Stomach (tissue), 9 donors: ENCODE results near the gene C19orf25. TPM values are rescaled to one million over a fixed set of nuclear protein-coding genes. Genes with fewer than 3 reads are reported as not detected.
A peak's percentile ranks its signal among the peaks of the same experiment; 100 is the strongest.

ENCODE experiments used
- DNase-seq, 2 donors: peaks; one replicate each; pipeline versions ENCODE4 v3.0.0 to v3.0.0-alpha.2; 2013 to 2019
- H3K27ac ChIP-seq, 5 donors: fragments of 200-600 bp in 4 of 5; sonication (generic) in 4 of 5; one replicate each; pipeline ENCODE4 v1.5.1; 2013 to 2019; ENCODE audit warnings: mild to moderate bottlenecking in 1 of 5, moderate library complexity in 1 of 5
- H3K27me3 ChIP-seq, 3 donors: fragments of 200-600 bp; sonication (generic); one replicate each; pipeline ENCODE4 v1.5.1; 2017 to 2019; ENCODE audit warnings: mixed run types in 1 of 3
- H3K36me3 ChIP-seq, 4 donors: fragments of 200-600 bp; sonication (generic); 1 replicate in 3 of 4; 2 replicates in 1 of 4; pipeline ENCODE4 v1.5.1; 2016 to 2019
- H3K4me1 ChIP-seq, 4 donors: fragments of 200-600 bp; sonication (generic); one replicate each; pipeline ENCODE4 v1.5.1; 2016 to 2019
- H3K4me3 ChIP-seq, 4 donors: fragments of 200-600 bp; sonication (generic) in 3 of 4; one replicate each; pipeline ENCODE4 v1.5.1; 2016 to 2019; ENCODE audit warnings: mild to moderate bottlenecking in 1 of 4
- H3K9me3 ChIP-seq, 4 donors: fragments of 200-600 bp; sonication (generic); one replicate each; pipeline ENCODE4 v1.5.1; 2016 to 2019
- EP300 ChIP-seq: sonication (generic); formaldehyde crosslinking; IDR thresholded peaks from one replicate; pipeline ENCODE4 v1.6.1; 2017; ENCODE audit warnings: antibody characterized with exemption
- POLR2A ChIP-seq, 4 donors: fragments of 450-650 bp; IDR thresholded peaks; one replicate each; pipeline ENCODE4 v1.6.1; 2016; ENCODE audit warnings: antibody characterized with exemption in 4 of 4, control low read depth in 2 of 4, mild to moderate bottlenecking in 1 of 4, moderate library complexity in 1 of 4
- POLR2AphosphoS5 ChIP-seq, 3 donors: sonication (generic); formaldehyde crosslinking; IDR thresholded peaks; one replicate each; pipeline ENCODE4 v1.6.1; 2016; ENCODE audit warnings: antibody characterized with exemption in 3 of 3
- WGBS, 5 donors: extraction: QIAGEN DNeasy Blood & Tissue Kit in 3 of 5; methylation state at CpG; one replicate each; pipeline versions ENCODE4 v1.1.5 to v1.1.7; 2013 to 2018; 5-methylcytosine and 5-hydroxymethylcytosine counted together
- intact Hi-C: fragments of 100-400 bp; cut with DNase I; formaldehyde crosslinking; loops from one replicate; pipeline ENCODE4 v1.15.1; 2023; ENCODE audit warnings: low total_unique reads
- polyA plus RNA-seq, 3 donors: library from polyadenylated mRNA; stranded (reverse); fragments of 200-250 nt; gene quantifications; one replicate each; pipeline ENCODE4 v1.2.3, GENCODE V29; 2013
- total RNA-seq, 5 donors: library from RNA; depleted of rRNA; stranded (reverse); fragments of >200 nt; gene quantifications; one replicate each; pipeline versions ENCODE4 v1.1.0 to v1.2.3, GENCODE V29; 2014 to 2016
- TF ChIP-seq, protein P1 (sequence below), 7 experiments: fragments of 450-650 bp in 4 of 7; fragments of 200-600 bp in 3 of 7; sonication (generic) in 3 of 7; IDR thresholded peaks; one replicate each; pipeline ENCODE4 v1.5.1; 2016 to 2019; ENCODE audit warnings: antibody characterized with exemption in 7 of 7, control low read depth in 2 of 7, mild to moderate bottlenecking in 1 of 7
- donor health status: healthy with polysubstance abuse.
- donor health status: Bipolar disorder and iron deficiency.
- donor health status: healthy.

C19orf25 gene
- total and polyA plus RNA-seq, 8 donors, result 5.4 to 84.3 (median 29.1) TPM

DNA sequence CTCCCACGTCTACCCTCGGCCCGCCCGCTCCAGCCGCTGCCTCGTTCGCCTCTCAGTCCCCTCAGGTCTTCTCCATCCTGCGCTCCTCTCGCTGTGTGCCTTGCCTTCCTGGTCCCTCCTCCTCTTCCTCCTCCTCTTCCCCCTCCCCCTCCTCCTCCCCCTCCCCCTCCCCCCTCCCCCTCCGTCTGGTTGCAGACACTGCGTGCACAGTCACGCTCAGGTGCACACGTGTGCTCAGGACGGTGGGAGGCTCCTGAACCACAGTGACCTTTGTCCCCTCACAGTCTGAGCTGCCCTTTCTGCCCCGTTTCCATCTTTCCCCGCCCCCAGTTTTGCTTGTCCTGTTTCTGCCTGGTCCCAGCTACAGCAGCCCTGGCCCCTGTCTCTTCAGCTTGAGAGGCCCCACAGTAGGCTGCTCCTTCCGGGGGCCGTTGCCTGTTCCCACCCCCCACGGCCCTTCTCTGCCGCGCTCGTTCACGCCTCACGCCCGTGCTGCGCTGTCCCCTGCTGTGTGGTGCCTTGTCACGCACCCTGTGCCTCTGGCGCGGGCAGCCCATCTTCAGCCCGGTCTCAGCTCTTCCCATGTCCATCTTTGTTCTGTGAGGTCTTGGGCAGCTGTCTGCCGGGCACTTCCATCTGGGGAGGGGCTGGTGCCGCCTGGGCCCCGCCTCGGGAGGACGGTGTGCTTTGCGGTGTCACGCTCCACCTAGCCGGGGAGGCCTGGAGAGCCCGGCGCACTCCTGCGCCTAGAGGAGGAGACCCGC lies 54.6 kb downstream of the C19orf25 start:
- no peaks in the 10 kb centered on the region for H3K9me3 ChIP-seq
- H3K36me3 ChIP-seq, result peaks cover 66 to 99% (median 97%) of the 10 kb centered on the region in 4 donors
- TF ChIP-seq, protein P1, sequence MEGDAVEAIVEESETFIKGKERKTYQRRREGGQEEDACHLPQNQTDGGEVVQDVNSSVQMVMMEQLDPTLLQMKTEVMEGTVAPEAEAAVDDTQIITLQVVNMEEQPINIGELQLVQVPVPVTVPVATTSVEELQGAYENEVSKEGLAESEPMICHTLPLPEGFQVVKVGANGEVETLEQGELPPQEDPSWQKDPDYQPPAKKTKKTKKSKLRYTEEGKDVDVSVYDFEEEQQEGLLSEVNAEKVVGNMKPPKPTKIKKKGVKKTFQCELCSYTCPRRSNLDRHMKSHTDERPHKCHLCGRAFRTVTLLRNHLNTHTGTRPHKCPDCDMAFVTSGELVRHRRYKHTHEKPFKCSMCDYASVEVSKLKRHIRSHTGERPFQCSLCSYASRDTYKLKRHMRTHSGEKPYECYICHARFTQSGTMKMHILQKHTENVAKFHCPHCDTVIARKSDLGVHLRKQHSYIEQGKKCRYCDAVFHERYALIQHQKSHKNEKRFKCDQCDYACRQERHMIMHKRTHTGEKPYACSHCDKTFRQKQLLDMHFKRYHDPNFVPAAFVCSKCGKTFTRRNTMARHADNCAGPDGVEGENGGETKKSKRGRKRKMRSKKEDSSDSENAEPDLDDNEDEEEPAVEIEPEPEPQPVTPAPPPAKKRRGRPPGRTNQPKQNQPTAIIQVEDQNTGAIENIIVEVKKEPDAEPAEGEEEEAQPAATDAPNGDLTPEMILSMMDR (IDR thresholded peaks at IDR 0.05), result no peak
- WGBS, 5 donors, result 73 to 87% (median 83%) methylated on average over 36 to 42 of the region's 42 CpGs
- no peak overlapping the region for H3K4me3 ChIP-seq
- peaks cover 3 to 18% (median 6%) of the 10 kb centered on the region in 4 donors for H3K4me1 ChIP-seq
- peak in 1 of 2 donors; percentile 65 for DNase-seq
- H3K27ac ChIP-seq, result no peak overlapping the region
- intact Hi-C loops, result no loop called here
- no peaks in the 10 kb centered on the region for H3K27me3 ChIP-seq

DNA sequence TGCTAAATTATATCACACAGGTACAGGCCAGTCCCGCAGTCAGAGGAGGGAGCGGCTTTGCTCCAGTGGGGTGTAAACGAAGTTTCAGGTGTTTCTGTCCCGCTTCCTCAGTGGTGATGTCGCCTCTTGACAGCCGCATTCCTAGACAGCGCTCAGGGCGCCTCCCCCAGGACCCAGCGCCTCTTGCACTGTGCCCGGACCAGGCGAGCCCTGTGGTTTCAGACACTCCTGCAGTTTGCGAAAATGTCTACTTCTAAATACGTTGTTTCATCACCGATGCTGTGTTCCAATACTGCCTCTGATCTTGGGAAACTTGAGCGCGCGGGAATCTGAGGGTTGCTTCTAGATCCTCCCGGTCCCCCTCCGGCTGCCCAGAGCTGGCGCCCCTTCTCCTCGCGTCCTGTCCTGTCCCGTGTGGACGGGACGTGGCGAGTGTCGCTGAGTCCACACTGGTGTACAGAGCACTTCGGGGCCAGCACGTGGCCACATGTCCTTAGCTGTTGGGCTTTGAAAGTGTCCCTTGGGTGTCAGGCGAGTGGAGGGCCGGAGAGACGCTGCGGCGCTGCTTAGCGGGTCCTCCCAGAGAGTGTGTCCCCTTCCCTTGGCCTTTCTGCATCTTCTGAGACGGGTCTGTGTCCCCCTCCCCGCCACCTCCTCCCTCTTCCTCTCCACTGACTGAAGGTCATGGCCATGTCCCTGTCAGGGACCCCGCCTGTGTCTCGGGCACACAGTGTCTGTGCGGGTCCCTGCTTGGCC lies 55.4 kb downstream of the C19orf25 start:
- Histone ChIP-seq H3K9me3 (no peaks in the 10 kb centered on the region), H3K36me3 (peaks cover 68 to 99% (median 97%) of the 10 kb centered on the region in 4 donors)
- 92 to 95% (median 93%) methylated on average over 37 to 40 of the region's 40 CpGs for WGBS, 5 donors

More for the DNA sequence above, 55.4 kb downstream of the C19orf25 start:
- no peak for DNase-seq
- Histone ChIP-seq H3K4me3 (no peak overlapping the region), H3K4me1 (peaks cover under 1 to 14% (median 6%) of the 10 kb centered on the region in 4 donors), H3K27ac (no peak overlapping the region), H3K27me3 (no peaks in the 10 kb centered on the region)
- intact Hi-C loops, result no loop called here
- TF ChIP-seq POLR2AphosphoS5 (IDR thresholded peaks at IDR 0.05) (no peak), POLR2A (IDR thresholded peaks at IDR 0.05) (no peak), EP300 (no peak)
- TF ChIP-seq, protein P1 (IDR thresholded peaks at IDR 0.05), result no peak

Other genes starting within 250 kb of the C19orf25 start
- gene CBARP, start 241.2 kb downstream of the C19orf25 start, total RNA-seq, result 1 to 10 TPM in 2 of 5 donors, not detected in 3; 1.3 to 8.9 TPM
- under 1 TPM in 2 of 3 donors, not detected in 1; 0.19 to 0.28 TPM for gene CBARP, start 241.2 kb downstream of the C19orf25 start, polyA plus RNA-seq
- gene ATP5F1D, start 237.5 kb downstream of the C19orf25 start, total RNA-seq, result 100 to 1,000 TPM in 2 of 5 donors, 10 to 100 TPM in 3; 26.4 to 905 (median 37.9) TPM
- 100 to 1,000 TPM; 355 to 508 (median 358) TPM for gene ATP5F1D, start 237.5 kb downstream of the C19orf25 start, polyA plus RNA-seq
- gene MIDN, start 230.6 kb downstream of the C19orf25 start, total RNA-seq, result 100 to 1,000 TPM in 1 of 5 donors, 10 to 100 TPM in 4; 31.6 to 118 (median 54.6) TPM
- 10 to 100 TPM; 17.0 to 29.2 (median 21.0) TPM for gene MIDN, start 230.6 kb downstream of the C19orf25 start, polyA plus RNA-seq
- 100 to 1,000 TPM; 250 to 520 (median 327) TPM for gene CIRBP, start 209.9 kb downstream of the C19orf25 start, total RNA-seq
- gene CIRBP, start 209.9 kb downstream of the C19orf25 start, polyA plus RNA-seq, result 100 to 1,000 TPM; 307 to 686 (median 385) TPM
- gene FAM174C, start 203.7 kb downstream of the C19orf25 start, total RNA-seq, result 100 to 1,000 TPM in 2 of 5 donors, 10 to 100 TPM in 2, 1 to 10 TPM in 1; 6.2 to 240 (median 23.7) TPM
- 100 to 1,000 TPM in 1 of 3 donors, 10 to 100 TPM in 2; 75.8 to 102 (median 80.3) TPM for gene FAM174C, start 203.7 kb downstream of the C19orf25 start, polyA plus RNA-seq
- 10 to 100 TPM in 1 of 5 donors, under 1 TPM in 1, not detected in 3; 0.55 to 21.1 TPM for gene EFNA2, start 193.3 kb downstream of the C19orf25 start, total RNA-seq
- gene EFNA2, start 193.3 kb downstream of the C19orf25 start, polyA plus RNA-seq, result under 1 TPM in 1 of 3 donors, not detected in 2; 0.15 TPM
- 100 to 1,000 TPM in 3 of 5 donors, 10 to 100 TPM in 2; 31.6 to 217 (median 102) TPM for gene NDUFS7, start 95.3 kb downstream of the C19orf25 start, total RNA-seq
- 100 to 1,000 TPM; 107 to 169 (median 138) TPM for gene NDUFS7, start 95.3 kb downstream of the C19orf25 start, polyA plus RNA-seq
- gene GAMT, start 77.7 kb downstream of the C19orf25 start, total RNA-seq, result 10 to 100 TPM in 1 of 5 donors, 1 to 10 TPM in 2, not detected in 2; 2.6 to 15.6 (median 4.5) TPM
- 100 to 1,000 TPM in 1 of 3 donors, 10 to 100 TPM in 2; 26.8 to 102 (median 55.3) TPM for gene GAMT, start 77.7 kb downstream of the C19orf25 start, polyA plus RNA-seq
- gene DAZAP1, start 71.6 kb downstream of the C19orf25 start, total RNA-seq, result 100 to 1,000 TPM in 1 of 5 donors, 10 to 100 TPM in 4; 21.4 to 124 (median 42.5) TPM
- gene DAZAP1, start 71.6 kb downstream of the C19orf25 start, polyA plus RNA-seq, result 10 to 100 TPM; 55.9 to 68.1 (median 63.4) TPM
- gene RPS15, start 40.8 kb downstream of the C19orf25 start, total RNA-seq, result 1,000 to 10,000 TPM in 4 of 5 donors, 100 to 1,000 TPM in 1; 428 to 2,471 (median 1,694) TPM
- 1,000 to 10,000 TPM; 2,846 to 4,539 (median 3,866) TPM for gene RPS15, start 40.8 kb downstream of the C19orf25 start, polyA plus RNA-seq
- gene APC2, start 29.1 kb downstream of the C19orf25 start, total RNA-seq, result 1 to 10 TPM in 2 of 5 donors, under 1 TPM in 2, not detected in 1; 0.58 to 3.5 (median 2.0) TPM
- under 1 TPM; 0.10 to 0.31 (median 0.15) TPM for gene APC2, start 29.1 kb downstream of the C19orf25 start, polyA plus RNA-seq
- gene PCSK4, start 11.1 kb upstream of the C19orf25 start, total RNA-seq, result 10 to 100 TPM in 2 of 5 donors, 1 to 10 TPM in 1, not detected in 2; 1.7 to 26.8 (median 19.7) TPM
- 1 to 10 TPM; 2.7 to 5.0 (median 3.2) TPM for gene PCSK4, start 11.1 kb upstream of the C19orf25 start, polyA plus RNA-seq
- gene REEP6, start 12.0 kb upstream of the C19orf25 start, total RNA-seq, result 10 to 100 TPM in 1 of 5 donors, 1 to 10 TPM in 1, not detected in 3; 3.7 to 24.3 TPM
- gene REEP6, start 12.0 kb upstream of the C19orf25 start, polyA plus RNA-seq, result 10 to 100 TPM in 1 of 3 donors, 1 to 10 TPM in 2; 3.5 to 10.1 (median 6.1) TPM
- 10 to 100 TPM in 1 of 5 donors, 1 to 10 TPM in 2, not detected in 2; 1.7 to 29.5 (median 1.8) TPM for gene ADAMTSL5, start 33.8 kb upstream of the C19orf25 start, total RNA-seq
- gene ADAMTSL5, start 33.8 kb upstream of the C19orf25 start, polyA plus RNA-seq, result 1 to 10 TPM; 1.1 to 5.6 (median 1.4) TPM
- not detected for gene PLK5, start 44.9 kb upstream of the C19orf25 start, total RNA-seq
- under 1 TPM in 2 of 3 donors, not detected in 1; 0.12 to 0.80 TPM for gene PLK5, start 44.9 kb upstream of the C19orf25 start, polyA plus RNA-seq
- gene MEX3D, start 89.1 kb upstream of the C19orf25 start, total RNA-seq, result 10 to 100 TPM in 3 of 5 donors, 1 to 10 TPM in 2; 9.4 to 90.4 (median 20.1) TPM
- gene MEX3D, start 89.1 kb upstream of the C19orf25 start, polyA plus RNA-seq, result 10 to 100 TPM in 1 of 3 donors, 1 to 10 TPM in 2; 4.9 to 11.8 (median 7.8) TPM
- gene MBD3, start 113.7 kb upstream of the C19orf25 start, total RNA-seq, result 100 to 1,000 TPM in 1 of 5 donors, 10 to 100 TPM in 4; 39.8 to 154 (median 46.2) TPM
- gene MBD3, start 113.7 kb upstream of the C19orf25 start, polyA plus RNA-seq, result 100 to 1,000 TPM in 1 of 3 donors, 10 to 100 TPM in 2; 53.2 to 107 (median 61.6) TPM
- gene UQCR11, start 126.2 kb upstream of the C19orf25 start, total RNA-seq, result 100 to 1,000 TPM in 3 of 5 donors, 10 to 100 TPM in 2; 32.2 to 659 (median 151) TPM
- 100 to 1,000 TPM; 140 to 217 (median 191) TPM for gene UQCR11, start 126.2 kb upstream of the C19orf25 start, polyA plus RNA-seq
- gene TCF3, start 173.4 kb upstream of the C19orf25 start, total RNA-seq, result 10 to 100 TPM; 12.8 to 90.2 (median 34.8) TPM
- 10 to 100 TPM; 30.2 to 34.6 (median 33.7) TPM for gene TCF3, start 173.4 kb upstream of the C19orf25 start, polyA plus RNA-seq